K562 (cell line): ENCODE data around the gene HOXA7. TPM values are rescaled to one million over a fixed set of nuclear protein-coding genes. Genes with fewer than 3 reads are reported as not detected.

Experiments used
- ATAC-seq: fragments of 200-7000 bp; cut with Tn5 transposase; 3 replicates; pipeline ENCODE4 v1.9.1; 2020; ENCODE audit warnings: moderate library complexity
- BruUV-seq: library from RNA; stranded (reverse); fragments of 400-500 nt; replicated peaks from 2 replicates; lab custom pipeline; 2021; lab: Mats Ljungman, UMichigan
- CTCF ChIA-PET: fragments of 300-600 bp; formaldehyde crosslinking; extraction: SDS; loops from one replicate; lab custom pipeline; 2021; ENCODE audit warnings: low intra/inter-chr PET ratio; lab: Yijun Ruan, JAX
- POLR2A ChIA-PET: fragments of 300-600, 350-650 bp; sonication (Branson Sonifier 250); formaldehyde crosslinking; extraction: SDS; loops from one replicate; lab custom pipeline; 2021; ENCODE audit warnings: antibody characterized with exemption, inconsistent platforms; lab: Yijun Ruan, JAX
- DNase-seq, 4 experiments: peaks; one replicate each; pipeline versions ENCODE4 v3.0.0 to v3.0.0-alpha.2; 2011 to 2018; ENCODE audit warnings: low spot score in 3 of 4, mixed read lengths in 3 of 4; ENCODE audit errors: extremely low read depth in 1 of 4
- FAIRE-seq: peaks from 2 replicates; lab custom pipeline; 2011; peaks lifted over from hg19 to GRCh38; lab: Jason Lieb, UNC
- H2AFZ ChIP-seq: 2 replicates; pipeline ENCODE4 v1.6.0; 2011; ENCODE audit warnings: low read depth, low read length, control low read depth, inconsistent platforms
- H3K27ac ChIP-seq: fragments of 200-600 bp; 3 replicates; pipeline ENCODE4 v1.8.0; 2011; ENCODE audit warnings: low read depth, mild to moderate bottlenecking, control low read depth, inconsistent platforms, low read length, moderate library complexity, mixed read lengths; ENCODE audit errors: extremely low read depth
- H3K27me3 ChIP-seq, 2 experiments: fragments of 300-600 bp in 1 of 2; 2 replicates in 1 of 2; 3 replicates in 1 of 2; pipeline versions ENCODE4 v1.6.0 to v1.8.0; 2011; ENCODE audit warnings: inconsistent platforms in 2 of 2, low read length in 2 of 2, mild to moderate bottlenecking in 1 of 2, mixed read lengths in 1 of 2, moderate library complexity in 1 of 2; ENCODE audit not compliant: control insufficient read depth in 2 of 2, insufficient read depth in 2 of 2
- H3K36me3 ChIP-seq: fragments of 300-600 bp; 3 replicates; pipeline ENCODE4 v1.8.0; 2011; ENCODE audit warnings: mild to moderate bottlenecking, low read length, inconsistent platforms; ENCODE audit not compliant: control insufficient read depth, insufficient read depth
- H3K4me1 ChIP-seq, 2 experiments: fragments of 200-600 bp in 1 of 2; replicated peaks in 1 of 2; 2 replicates in 1 of 2; 3 replicates in 1 of 2; pipeline versions ENCODE4 v1.5.1 to v1.8.0; 2011; ENCODE audit warnings: inconsistent platforms in 2 of 2, low read length in 2 of 2, mild to moderate bottlenecking in 1 of 2, mixed read lengths in 1 of 2, moderate library complexity in 1 of 2; ENCODE audit not compliant: control insufficient read depth in 2 of 2, insufficient read depth in 2 of 2
- H3K4me2 ChIP-seq: 2 replicates; pipeline ENCODE4 v1.6.1; 2011; ENCODE audit warnings: low read length, control low read depth, inconsistent platforms, mixed read lengths; ENCODE audit not compliant: insufficient read depth
- H3K4me3 ChIP-seq: fragments of 200-600 bp; sonication (generic), shearing (Covaris generic); 2 replicates; pipeline ENCODE4 v1.5.1; 2016; ENCODE audit warnings: control low read depth, inconsistent platforms
- H3K79me2 ChIP-seq: fragments of 200-600 bp; 3 replicates; pipeline ENCODE4 v1.8.0; 2011; ENCODE audit warnings: low read length, inconsistent platforms; ENCODE audit not compliant: control insufficient read depth, insufficient read depth
- H3K9ac ChIP-seq, 2 experiments: 2 replicates each; pipeline versions ENCODE4 v1.6.0 to v1.6.1; 2011; ENCODE audit warnings: low read depth in 2 of 2, low read length in 2 of 2, control low read depth in 1 of 2, inconsistent platforms in 1 of 2, mild to moderate bottlenecking in 1 of 2, mixed read lengths in 1 of 2; ENCODE audit not compliant: insufficient read depth in 1 of 2
- H3K9me1 ChIP-seq: one replicate; pipeline ENCODE4 v1.6.0; 2011; ENCODE audit warnings: inconsistent platforms, mild to moderate bottlenecking, low read length, moderate library complexity; ENCODE audit not compliant: control insufficient read depth, insufficient read depth
- H3K9me3 ChIP-seq: replicated peaks from 2 replicates; pipeline ENCODE4 v1.5.1; 2011; ENCODE audit warnings: low read depth, low read length, inconsistent platforms; ENCODE audit not compliant: control insufficient read depth, insufficient read depth
- H4K20me1 ChIP-seq: replicated peaks from 2 replicates; pipeline ENCODE4 v1.6.1; 2011; ENCODE audit warnings: low read length, inconsistent platforms, mixed read lengths; ENCODE audit not compliant: control insufficient read depth, insufficient read depth
- CHCHD3 ChIP-seq: fragments of 250-450 bp; sonication (Bioruptor Pico); IDR thresholded peaks from 2 replicates; pipeline ENCODE4 v2.1.2; 2022; ENCODE audit warnings: mild to moderate bottlenecking
- HMG20A ChIP-seq: fragments of 450-650 bp; formaldehyde crosslinking; conservative IDR thresholded peaks from 2 replicates; pipeline ENCODE4 v1.4.0; 2020; ENCODE audit warnings: mild to moderate bottlenecking, mixed read lengths
- L3MBTL2 ChIP-seq: fragments of 450-650 bp; IDR thresholded peaks from 2 replicates; pipeline ENCODE4 v1.6.1; 2016; ENCODE audit warnings: mild to moderate bottlenecking, moderate library complexity
- NCOA4 ChIP-seq: fragments of 450-650 bp; IDR thresholded peaks from 2 replicates; pipeline ENCODE4 v1.6.1; 2018; ENCODE audit warnings: mild to moderate bottlenecking; ENCODE audit not compliant: partially characterized antibody
- POU5F1 ChIP-seq: fragments of 150-350 bp; IDR thresholded peaks from 2 replicates; pipeline ENCODE4 v1.6.1; 2014; ENCODE audit warnings: borderline replicate concordance, low read length, low read depth, mild to moderate bottlenecking; ENCODE audit not compliant: partially characterized antibody
- TBP ChIP-seq: optimal IDR thresholded peaks from 2 replicates; pipeline ENCODE3; 2011; ENCODE audit warnings: low read depth, low read length, improper control_type of control experiment
- whole genome bisulfite sequencing: fragments of 100-300 bp; shearing (Covaris generic); methylation state at CpG from one replicate; pipeline ENCODE4 v1.1.6; 2016; ENCODE audit warnings: low coverage, mixed read lengths; ENCODE audit not compliant: insufficient coverage; ENCODE audit errors: missing lambda C conversion rate; 5-methylcytosine and 5-hydroxymethylcytosine counted together
- in situ Hi-C: fragments of 300-500 bp; cut with MboI; formaldehyde crosslinking; loops from 4 replicates; pipeline ENCODE4 v1.15.0; 2018; ENCODE audit warnings: inconsistent platforms, mixed read lengths
- intact Hi-C: fragments of 100-400 bp; cut with micrococcal nuclease; formaldehyde crosslinking; loops from 2 replicates; pipeline ENCODE4 v1.14.2; 2022
- polyA plus RNA-seq, 8 experiments: library from polyadenylated mRNA; depleted of rRNA in 4 of 8; stranded (reverse) in 5 of 8; unstranded in 3 of 8; fragments of >200 nt; fragmentation: Nextera tagmentation in 2 of 8; fragmentation: Illumina TruSeq in 1 of 8; extraction: Ambion mirVana in 2 of 8; extraction: Trizol in 1 of 8; gene quantifications; 2 replicates each; pipeline versions ENCODE4 v1.2.1 to v1.2.3, GENCODE V29; 2011 to 2014; ENCODE audit warnings: inconsistent platforms in 1 of 8, missing spikeins in 1 of 8
- total RNA-seq, 7 experiments: library from RNA; depleted of rRNA in 6 of 7; stranded (reverse); fragments of >200 nt in 6 of 7; fragmentation: Illumina TruSeq in 2 of 7; extraction: Trizol in 2 of 7; gene quantifications; 2 replicates each; pipeline versions ENCODE4 v1.2.1 to v1.2.3, GENCODE V29; 2011 to 2021; ENCODE audit warnings: low replicate concordance in 1 of 7
- TF ChIP-seq, protein P1 (sequence below): IDR thresholded peaks from 2 replicates; pipeline ENCODE4 v1.6.1; 2011; ENCODE audit not compliant: insufficient read length; ENCODE audit errors: extremely low read depth
- TF ChIP-seq, protein P2 (sequence below): fragments of 250-450 bp; sonication (Bioruptor Pico); IDR thresholded peaks from 2 replicates; pipeline ENCODE4 v1.9.0; 2021; ENCODE audit warnings: mild to moderate bottlenecking, inconsistent platforms

Gene HOXA7
- total and polyA plus RNA-seq, 9 of the 15 experiments (the other 6 are each of a cell fraction or from before 2014, with no cell fraction given), result not detected

- no peak overlapping the region for H3K4me3 ChIP-seq
- BruUV-seq, result no TSS peak
- ATAC-seq (no peak), FAIRE-seq (no peak)
- no peaks in the 10 kb centered on the region for H3K9me3 ChIP-seq
- H3K36me3 ChIP-seq, result no peaks in the 10 kb centered on the region
- CTCF ChIA-PET, result no interaction called here
- no peak overlapping the region for H2AFZ ChIP-seq
- no peaks in the 10 kb centered on the region for H4K20me1 ChIP-seq
- peaks cover 32 to 89% of the 10 kb centered on the region in 2 experiments for H3K27me3 ChIP-seq
- no peaks in the 10 kb centered on the region for H3K9me1 ChIP-seq
- peaks cover 0 to 15% of the 10 kb centered on the region in 2 experiments; a peak in 2 of 5 replicates for H3K4me1 ChIP-seq
- TF ChIP-seq POU5F1 (no peak), TBP (no peak), HMG20A (CRISPR knock-in tag) (no peak), L3MBTL2 (no peak), CHCHD3 (CRISPR knock-in tag) (no peak), NCOA4 (no peak)
- TF ChIP-seq, protein P1, sequence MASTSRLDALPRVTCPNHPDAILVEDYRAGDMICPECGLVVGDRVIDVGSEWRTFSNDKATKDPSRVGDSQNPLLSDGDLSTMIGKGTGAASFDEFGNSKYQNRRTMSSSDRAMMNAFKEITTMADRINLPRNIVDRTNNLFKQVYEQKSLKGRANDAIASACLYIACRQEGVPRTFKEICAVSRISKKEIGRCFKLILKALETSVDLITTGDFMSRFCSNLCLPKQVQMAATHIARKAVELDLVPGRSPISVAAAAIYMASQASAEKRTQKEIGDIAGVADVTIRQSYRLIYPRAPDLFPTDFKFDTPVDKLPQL, result no peak
- TF ChIP-seq, protein P2, sequence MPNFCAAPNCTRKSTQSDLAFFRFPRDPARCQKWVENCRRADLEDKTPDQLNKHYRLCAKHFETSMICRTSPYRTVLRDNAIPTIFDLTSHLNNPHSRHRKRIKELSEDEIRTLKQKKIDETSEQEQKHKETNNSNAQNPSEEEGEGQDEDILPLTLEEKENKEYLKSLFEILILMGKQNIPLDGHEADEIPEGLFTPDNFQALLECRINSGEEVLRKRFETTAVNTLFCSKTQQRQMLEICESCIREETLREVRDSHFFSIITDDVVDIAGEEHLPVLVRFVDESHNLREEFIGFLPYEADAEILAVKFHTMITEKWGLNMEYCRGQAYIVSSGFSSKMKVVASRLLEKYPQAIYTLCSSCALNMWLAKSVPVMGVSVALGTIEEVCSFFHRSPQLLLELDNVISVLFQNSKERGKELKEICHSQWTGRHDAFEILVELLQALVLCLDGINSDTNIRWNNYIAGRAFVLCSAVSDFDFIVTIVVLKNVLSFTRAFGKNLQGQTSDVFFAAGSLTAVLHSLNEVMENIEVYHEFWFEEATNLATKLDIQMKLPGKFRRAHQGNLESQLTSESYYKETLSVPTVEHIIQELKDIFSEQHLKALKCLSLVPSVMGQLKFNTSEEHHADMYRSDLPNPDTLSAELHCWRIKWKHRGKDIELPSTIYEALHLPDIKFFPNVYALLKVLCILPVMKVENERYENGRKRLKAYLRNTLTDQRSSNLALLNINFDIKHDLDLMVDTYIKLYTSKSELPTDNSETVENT (CRISPR knock-in tag), result no peak
- TF ChIP-seq, all 486 proteins: peak for 0
- Histone ChIP-seq H3K27ac (no peak overlapping the region), H3K4me2 (no peak overlapping the region), H3K9ac (no peak overlapping the region), H3K79me2 (no peaks in the 10 kb centered on the region)
- in situ Hi-C loops, result loop anchor here (25.0 kb wide), 3 partner anchors 642 to 1267 kb away; no protein-coding TSS in a partner anchor
- 8% methylated on average over 10 of the region's 10 CpGs for WGBS
- DNase-seq, result no peak
- intact Hi-C loops, result no loop called here
- POLR2A ChIA-PET, result no interaction called here
Observed at GRCh38 chr7:27154369-27154768, 2.1 kb downstream of the HOXA7 start.
